ENCODE measurements around the gene DOCK6. TPM values are rescaled to one million over a fixed set of nuclear protein-coding genes. Genes with fewer than 3 reads are reported as not detected.

The DOCK6 gene
- total and polyA plus RNA-seq, 2 of the 13 experiments (the other 11 are each of a cell fraction or from before 2014, with no cell fraction given), result 5.4 to 38.1 TPM

DNA sequence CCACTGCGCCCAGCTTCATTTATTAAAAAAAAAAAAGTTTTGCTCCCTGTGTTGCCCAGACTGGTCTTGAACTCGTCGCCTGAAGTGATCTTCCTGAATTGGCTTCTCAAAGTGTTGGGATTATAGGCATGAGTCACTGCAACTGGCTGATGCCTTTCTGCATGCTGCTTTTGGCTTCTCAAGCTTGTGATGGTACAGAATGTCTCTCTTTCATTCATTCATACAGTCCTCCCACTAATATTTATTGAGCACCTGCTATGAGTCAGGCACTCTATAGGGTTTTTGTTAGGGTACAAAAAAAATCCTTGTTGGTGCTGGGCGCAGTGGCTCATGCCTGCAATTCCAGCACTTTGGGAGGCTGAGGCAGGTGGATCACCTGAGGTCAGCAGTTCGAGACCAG lies 42.6 kb upstream of the DOCK6 start:
- Histone ChIP-seq H3K27me3 (ENCODE audit: control insufficient read depth in 1 of 2, insufficient read depth in 2 of 2, low read length in 2 of 2) (peaks cover 0 to 19% of the 10 kb centered on the region in 2 experiments; a peak in 3 of 5 replicates), H3K36me3 (replicated peaks in 1 of 2; ENCODE audit: control insufficient read depth in 1 of 2, insufficient read depth in 2 of 2, low read length in 2 of 2) (no peaks in the 10 kb centered on the region), H3K9ac (ENCODE audit: insufficient read depth, low read depth, low read length) (no peak overlapping the region), H3K79me2 (ENCODE audit: insufficient read depth, low read length) (no peaks in the 10 kb centered on the region), H3K9me3 (ENCODE audit: low read length) (no peaks in the 10 kb centered on the region), H3K4me2 (ENCODE audit: low read depth, low read length) (no peak overlapping the region), H4K20me1 (ENCODE audit: insufficient read depth, low read length) (no peaks in the 10 kb centered on the region), H2AFZ (ENCODE audit: low read length) (no peak overlapping the region), H3K4me3 (replicated peaks in 1 of 3; ENCODE audit: insufficient read depth in 1 of 3, low read depth in 2 of 3, low read length in 3 of 3) (no peak overlapping the region), H3K4me1 (ENCODE audit: insufficient read depth, low read length) (peaks cover 22% of the 10 kb centered on the region), H3K27ac (ENCODE audit: extremely low read length, insufficient read depth, low read length) (no peak overlapping the region)
- ATAC-seq (no peak), FAIRE-seq (no peak), DNase-seq (ENCODE audit: low spot score) (no peak)
- in situ Hi-C loops (cut with HindIII; ENCODE audit: extremely low pct_ligation_motif_present, low pct_unique_long_range_greater_than_20kb) (no loop called here), intact Hi-C loops (cut with micrococcal nuclease; ENCODE audit: unreplicated experiment) (no loop called here)
- no TSS peak for BruUV-seq (replicated peaks)
- WGBS (ENCODE audit: low lambda C conversion rate), result 85% methylated on average over 5 of the region's 5 CpGs
- CTCF ChIA-PET (ENCODE audit: low intra/inter-chr PET ratio, low total read pairs), result no interaction called here
- POLR2A ChIA-PET, result no interaction called here
- TF ChIP-seq ZNF484 (CRISPR knock-in tag; IDR thresholded peaks at IDR 0.05; ENCODE audit: borderline replicate concordance, low read depth), result no peak
- TF ChIP-seq, protein P1, sequence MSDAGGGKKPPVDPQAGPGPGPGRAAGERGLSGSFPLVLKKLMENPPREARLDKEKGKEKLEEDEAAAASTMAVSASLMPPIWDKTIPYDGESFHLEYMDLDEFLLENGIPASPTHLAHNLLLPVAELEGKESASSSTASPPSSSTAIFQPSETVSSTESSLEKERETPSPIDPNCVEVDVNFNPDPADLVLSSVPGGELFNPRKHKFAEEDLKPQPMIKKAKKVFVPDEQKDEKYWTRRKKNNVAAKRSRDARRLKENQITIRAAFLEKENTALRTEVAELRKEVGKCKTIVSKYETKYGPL (CRISPR knock-in tag; IDR thresholded peaks at IDR 0.05), result no peak
- TF ChIP-seq, protein P2, sequence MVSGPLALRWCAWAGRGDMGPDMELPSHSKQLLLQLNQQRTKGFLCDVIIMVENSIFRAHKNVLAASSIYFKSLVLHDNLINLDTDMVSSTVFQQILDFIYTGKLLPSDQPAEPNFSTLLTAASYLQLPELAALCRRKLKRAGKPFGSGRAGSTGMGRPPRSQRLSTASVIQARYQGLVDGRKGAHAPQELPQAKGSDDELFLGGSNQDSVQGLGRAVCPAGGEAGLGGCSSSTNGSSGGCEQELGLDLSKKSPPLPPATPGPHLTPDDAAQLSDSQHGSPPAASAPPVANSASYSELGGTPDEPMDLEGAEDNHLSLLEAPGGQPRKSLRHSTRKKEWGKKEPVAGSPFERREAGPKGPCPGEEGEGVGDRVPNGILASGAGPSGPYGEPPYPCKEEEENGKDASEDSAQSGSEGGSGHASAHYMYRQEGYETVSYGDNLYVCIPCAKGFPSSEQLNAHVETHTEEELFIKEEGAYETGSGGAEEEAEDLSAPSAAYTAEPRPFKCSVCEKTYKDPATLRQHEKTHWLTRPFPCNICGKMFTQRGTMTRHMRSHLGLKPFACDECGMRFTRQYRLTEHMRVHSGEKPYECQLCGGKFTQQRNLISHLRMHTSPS (CRISPR knock-in tag; IDR thresholded peaks at IDR 0.05; ENCODE audit: low read depth), result no peak
- no peak for TF ChIP-seq NR2F2 (IDR thresholded peaks at IDR 0.05; ENCODE audit: borderline replicate concordance, low read depth)
- no peak for TF ChIP-seq MTF1 (CRISPR knock-in tag; IDR thresholded peaks at IDR 0.05)
- TF ChIP-seq, protein P3, sequence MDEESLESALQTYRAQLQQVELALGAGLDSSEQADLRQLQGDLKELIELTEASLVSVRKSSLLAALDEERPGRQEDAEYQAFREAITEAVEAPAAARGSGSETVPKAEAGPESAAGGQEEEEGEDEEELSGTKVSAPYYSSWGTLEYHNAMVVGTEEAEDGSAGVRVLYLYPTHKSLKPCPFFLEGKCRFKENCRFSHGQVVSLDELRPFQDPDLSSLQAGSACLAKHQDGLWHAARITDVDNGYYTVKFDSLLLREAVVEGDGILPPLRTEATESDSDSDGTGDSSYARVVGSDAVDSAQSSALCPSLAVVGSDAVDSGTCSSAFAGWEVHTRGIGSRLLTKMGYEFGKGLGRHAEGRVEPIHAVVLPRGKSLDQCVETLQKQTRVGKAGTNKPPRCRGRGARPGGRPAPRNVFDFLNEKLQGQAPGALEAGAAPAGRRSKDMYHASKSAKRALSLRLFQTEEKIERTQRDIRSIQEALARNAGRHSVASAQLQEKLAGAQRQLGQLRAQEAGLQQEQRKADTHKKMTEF (CRISPR knock-in tag; IDR thresholded peaks at IDR 0.05), result no peak
- no peak for TF ChIP-seq TCF7 (IDR thresholded peaks at IDR 0.05; ENCODE audit: low read depth)
- no peak for TF ChIP-seq SAFB2 (CRISPR knock-in tag; IDR thresholded peaks at IDR 0.05; ENCODE audit: borderline replicate concordance, low read depth)
- TF ChIP-seq HMGA1 (CRISPR knock-in tag; conservative IDR thresholded peaks at IDR 0.05), result no peak
- no peak for TF ChIP-seq SOX13 (IDR thresholded peaks at IDR 0.05)
- no peak for TF ChIP-seq SOX13 (CRISPR knock-in tag; conservative IDR thresholded peaks at IDR 0.05 in 1 of 2, IDR thresholded peaks at IDR 0.05 in 1 of 2)
- no peak for TF ChIP-seq HNRNPH1 (optimal IDR thresholded peaks at IDR 0.05; ENCODE audit: low read depth, low read length)
- TF ChIP-seq, protein P4, sequence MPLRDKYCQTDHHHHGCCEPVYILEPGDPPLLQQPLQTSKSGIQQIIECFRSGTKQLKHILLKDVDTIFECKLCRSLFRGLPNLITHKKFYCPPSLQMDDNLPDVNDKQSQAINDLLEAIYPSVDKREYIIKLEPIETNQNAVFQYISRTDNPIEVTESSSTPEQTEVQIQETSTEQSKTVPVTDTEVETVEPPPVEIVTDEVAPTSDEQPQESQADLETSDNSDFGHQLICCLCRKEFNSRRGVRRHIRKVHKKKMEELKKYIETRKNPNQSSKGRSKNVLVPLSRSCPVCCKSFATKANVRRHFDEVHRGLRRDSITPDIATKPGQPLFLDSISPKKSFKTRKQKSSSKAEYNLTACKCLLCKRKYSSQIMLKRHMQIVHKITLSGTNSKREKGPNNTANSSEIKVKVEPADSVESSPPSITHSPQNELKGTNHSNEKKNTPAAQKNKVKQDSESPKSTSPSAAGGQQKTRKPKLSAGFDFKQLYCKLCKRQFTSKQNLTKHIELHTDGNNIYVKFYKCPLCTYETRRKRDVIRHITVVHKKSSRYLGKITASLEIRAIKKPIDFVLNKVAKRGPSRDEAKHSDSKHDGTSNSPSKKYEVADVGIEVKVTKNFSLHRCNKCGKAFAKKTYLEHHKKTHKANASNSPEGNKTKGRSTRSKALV (CRISPR knock-in tag; IDR thresholded peaks at IDR 0.05), result no peak
- no peak for TF ChIP-seq SRSF1 (optimal IDR thresholded peaks at IDR 0.05; ENCODE audit: low read depth, low read length)
- TF ChIP-seq, protein P5, sequence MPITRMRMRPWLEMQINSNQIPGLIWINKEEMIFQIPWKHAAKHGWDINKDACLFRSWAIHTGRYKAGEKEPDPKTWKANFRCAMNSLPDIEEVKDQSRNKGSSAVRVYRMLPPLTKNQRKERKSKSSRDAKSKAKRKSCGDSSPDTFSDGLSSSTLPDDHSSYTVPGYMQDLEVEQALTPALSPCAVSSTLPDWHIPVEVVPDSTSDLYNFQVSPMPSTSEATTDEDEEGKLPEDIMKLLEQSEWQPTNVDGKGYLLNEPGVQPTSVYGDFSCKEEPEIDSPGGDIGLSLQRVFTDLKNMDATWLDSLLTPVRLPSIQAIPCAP (CRISPR knock-in tag; IDR thresholded peaks at IDR 0.05; ENCODE audit: low read depth), result no peak
- no peak for TF ChIP-seq ZNF644 (CRISPR knock-in tag; IDR thresholded peaks at IDR 0.05; ENCODE audit: low read depth)

All from HepG2 (cell line).